Activated CD4-positive, alpha-beta T cell treated with anti-CD3 and anti-CD28 coated beads, Interleukin-2, amount 50 U/mL, for 48 hours (primary cell): ENCODE data around the gene GALNT18.

ENCODE experiments used
- DNase-seq, 2 experiments: peaks; one replicate each; pipeline ENCODE4 v3.0.0-alpha.2; 2020

GALNT18 gene

GRCh38 chr11:11493698-11494097 is 128.1 kb downstream of the GALNT18 start:
- DNase-seq: no peak

GRCh38 chr11:11491589-11491988 is 130.2 kb downstream of the GALNT18 start:
- no peak for DNase-seq

GRCh38 chr11:11491014-11491413 is 130.8 kb downstream of the GALNT18 start:
- DNase-seq: no peak

- no peak for DNase-seq
These were observed 135.4 kb downstream of the GALNT18 start for GRCh38 chr11:11486423-11486822.

GRCh38 chr11:11486002-11486401 is 135.8 kb downstream of the GALNT18 start:
- no peak for DNase-seq

GRCh38 chr11:11483627-11484026 is 138.2 kb downstream of the GALNT18 start:
- no peak for DNase-seq

GRCh38 chr11:11482730-11483129 is 139.1 kb downstream of the GALNT18 start:
- no peak for DNase-seq

GRCh38 chr11:11481371-11481770 is 140.4 kb downstream of the GALNT18 start:
- no peak for DNase-seq

- no peak for DNase-seq
These were observed 140.8 kb downstream of the GALNT18 start for GRCh38 chr11:11480971-11481370.

- no peak for DNase-seq
These were observed 143.1 kb downstream of the GALNT18 start for GRCh38 chr11:11478687-11479086.

- no peak for DNase-seq
These were observed 143.9 kb downstream of the GALNT18 start for GRCh38 chr11:11477695-11478420.

GRCh38 chr11:11476971-11477645 is 144.7 kb downstream of the GALNT18 start:
- DNase-seq: no peak

- DNase-seq: no peak
These were observed 145.3 kb downstream of the GALNT18 start for GRCh38 chr11:11476499-11476898.

GRCh38 chr11:11472106-11472505 is 149.7 kb downstream of the GALNT18 start:
- no peak for DNase-seq

- DNase-seq: no peak
These were observed 150.6 kb downstream of the GALNT18 start for GRCh38 chr11:11471201-11471600.

GRCh38 chr11:11468954-11469353 is 152.9 kb downstream of the GALNT18 start:
- DNase-seq: no peak

GRCh38 chr11:11467312-11467711 is 154.5 kb downstream of the GALNT18 start:
- no peak for DNase-seq

GRCh38 chr11:11464555-11464954 is 157.2 kb downstream of the GALNT18 start:
- no peak for DNase-seq

- no peak for DNase-seq
These were observed 158.4 kb downstream of the GALNT18 start for GRCh38 chr11:11463405-11463804.

- no peak for DNase-seq
These were observed 160.3 kb downstream of the GALNT18 start for GRCh38 chr11:11461473-11461872.

GRCh38 chr11:11459578-11459977 is 162.2 kb downstream of the GALNT18 start:
- no peak for DNase-seq

- no peak for DNase-seq
These were observed 163.3 kb downstream of the GALNT18 start for GRCh38 chr11:11458485-11458884.

- no peak for DNase-seq
These were observed 163.8 kb downstream of the GALNT18 start for GRCh38 chr11:11458001-11458400.

- no peak for DNase-seq
These were observed 164.9 kb downstream of the GALNT18 start for GRCh38 chr11:11456866-11457265.
